Measurements from ENCODE around the gene MED15. TPM values are rescaled to one million over a fixed set of nuclear protein-coding genes. Genes with fewer than 3 reads are reported as not detected.

MED15 gene
- total RNA-seq, 4 donors from 2014 or later = 16.5 to 110 (median 38.6) TPM

GRCh38 chr22:20550057-20550817 lies 42.8 kb downstream of the MED15 start:
- intact Hi-C loops (cut with DNase I; ENCODE audit: low total_unique reads) = no loop called here
- DNase-seq = peak in 1 of 2 donors; percentile 14
- Histone ChIP-seq H3K27me3 (no peaks in the 10 kb centered on the region), H3K4me1 (peaks cover 30 to 47% of the 10 kb centered on the region in 2 donors), H3K36me3 (no peaks in the 10 kb centered on the region), H3K4me3 (peak overlapping the region in 1 of 2 donors; percentile 15), H3K9me3 (no peaks in the 10 kb centered on the region), H3K27ac (peak overlapping the region; percentile 93 to 98)
- TF ChIP-seq POLR2A (IDR thresholded peaks at IDR 0.05) (no peak), CTCF (IDR thresholded peaks at IDR 0.05) (no peak)

- DNase-seq = peak; percentile 68 to 71
- Histone ChIP-seq H3K9me3 (no peaks in the 10 kb centered on the region), H3K4me1 (peaks cover 30 to 47% of the 10 kb centered on the region in 2 donors), H3K27ac (peak overlapping the region; percentile 93 to 98), H3K4me3 (peak overlapping the region in 1 of 2 donors; percentile 15), H3K27me3 (no peaks in the 10 kb centered on the region), H3K36me3 (no peaks in the 10 kb centered on the region)
- peak in 2 of 4 experiments; percentile 3 to 10 for TF ChIP-seq CTCF (IDR thresholded peaks at IDR 0.05)
- peak in 1 of 2 donors; percentile 21 for TF ChIP-seq POLR2A (IDR thresholded peaks at IDR 0.05)
- intact Hi-C loops (cut with DNase I; ENCODE audit: low total_unique reads) = no loop called here
These were observed 43.7 kb downstream of the MED15 start for GRCh38 chr22:20550851-20551744.

- no peak overlapping the region for H3K4me3 ChIP-seq
- peak overlapping the region; percentile 93 to 98 for H3K27ac ChIP-seq
- DNase-seq = peak; percentile 37 to 43
- TF ChIP-seq POLR2A (IDR thresholded peaks at IDR 0.05) (no peak), CTCF (IDR thresholded peaks at IDR 0.05) (peak in 2 of 4 experiments; percentile 9 to 32)
- peaks cover 30 to 47% of the 10 kb centered on the region in 2 donors for H3K4me1 ChIP-seq
- H3K9me3 ChIP-seq = no peaks in the 10 kb centered on the region
- no peaks in the 10 kb centered on the region for H3K27me3 ChIP-seq
- H3K36me3 ChIP-seq = no peaks in the 10 kb centered on the region
- intact Hi-C loops (cut with DNase I; ENCODE audit: low total_unique reads) = no loop called here
These were observed 44.5 kb downstream of the MED15 start for GRCh38 chr22:20551805-20552442.

- intact Hi-C loops (cut with DNase I; ENCODE audit: low total_unique reads) = no loop called here
- no peak for TF ChIP-seq CTCF (IDR thresholded peaks at IDR 0.05)
- TF ChIP-seq POLR2A (IDR thresholded peaks at IDR 0.05) = no peak
- Histone ChIP-seq H3K9me3 (no peaks in the 10 kb centered on the region), H3K36me3 (no peaks in the 10 kb centered on the region), H3K27me3 (no peaks in the 10 kb centered on the region), H3K4me3 (no peak overlapping the region), H3K27ac (peak overlapping the region; percentile 93 to 98), H3K4me1 (peaks cover 36 to 47% of the 10 kb centered on the region in 2 donors)
- peak; percentile 80 to 82 for DNase-seq
These were observed 45.3 kb downstream of the MED15 start for GRCh38 chr22:20552443-20553401.

All from uterus (tissue), 4 donors.